Muscle of leg (tissue), 16 donors: ENCODE measurements around the gene ARSK. TPM values are rescaled to one million over a fixed set of nuclear protein-coding genes. Genes with fewer than 3 reads are reported as not detected.

ENCODE experiments used
- DNase-seq: peaks from one replicate; pipeline ENCODE4 v3.0.0; 2013
- H3K27ac ChIP-seq: one replicate; pipeline ENCODE4 v1.5.1; 2013; ENCODE audit warnings: mild to moderate bottlenecking, low read length, control low read depth
- H3K27me3 ChIP-seq: one replicate; pipeline ENCODE4 v1.6.1; 2013; ENCODE audit warnings: low read length; ENCODE audit not compliant: control insufficient read depth, insufficient read depth
- H3K36me3 ChIP-seq: one replicate; pipeline ENCODE4 v1.6.1; 2013; ENCODE audit warnings: low read length; ENCODE audit not compliant: control insufficient read depth, insufficient read depth
- H3K4me1 ChIP-seq: one replicate; pipeline ENCODE4 v1.6.1; 2013; ENCODE audit warnings: low read length; ENCODE audit not compliant: control insufficient read depth, insufficient read depth
- H3K4me3 ChIP-seq: one replicate; pipeline ENCODE4 v1.5.1; 2013; ENCODE audit warnings: low read length, control low read depth
- H3K9me3 ChIP-seq: replicated peaks from 2 replicates; pipeline ENCODE4 v1.6.1; 2013; ENCODE audit warnings: low read depth, low read length; ENCODE audit not compliant: control insufficient read depth
- whole genome bisulfite sequencing: methylation state at CpG from one replicate; pipeline ENCODE4 v1.1.5; 2013; ENCODE audit warnings: missing lambda C conversion rate; ENCODE audit not compliant: insufficient coverage; 5-methylcytosine and 5-hydroxymethylcytosine counted together
- long read RNA-seq, 11 donors: transcript quantifications; one replicate each; lab custom pipeline, GENCODE V29; 2026
- polyA plus RNA-seq, 8 donors: library from polyadenylated mRNA; unstranded; fragments of 120-200 nt; gene quantifications; one replicate each; pipeline versions ENCODE4 v1.2.1 to v1.2.3, GENCODE V29; 2013; ENCODE audit warnings: inconsistent platforms in 1 of 8, low replicate concordance in 1 of 8; ENCODE audit not compliant: insufficient read length in 8 of 8, insufficient read depth in 1 of 8
- total RNA-seq: library from RNA; stranded (reverse); fragments of 120-200 nt; gene quantifications from one replicate; pipeline ENCODE4 v1.2.4, GENCODE V29; 2013

ARSK gene
- total RNA-seq (7.9 TPM), polyA plus RNA-seq (10 to 100 TPM in 4 of 8 donors, 1 to 10 TPM in 4; 7.8 to 11.7 (median 9.6) TPM)
- long read RNA-seq, donor 1, partial matches to known transcripts = 0 of 2 reads
- long read RNA-seq, donor 1, other reads (novel, unspliced or antisense) = 0 of 2 reads
- long read RNA-seq, donor 2 = 0 reads
- long read RNA-seq, donor 3, partial matches to known transcripts = 7 of 9 reads
- long read RNA-seq, donor 3, other reads (novel, unspliced or antisense) = 0 of 9 reads
- long read RNA-seq, donor 4 = 0 reads
- long read RNA-seq, donor 5, transcript ARSK-201 (8 exons, 3,354 nt) = major isoform, 5 of 27 reads
- long read RNA-seq, donor 5, partial matches to known transcripts = 22 of 27 reads
- long read RNA-seq, donor 5, other reads (novel, unspliced or antisense) = 0 of 27 reads
- long read RNA-seq, donor 6, transcript ARSK-201 (8 exons, 3,354 nt) = major isoform, 6 of 6 reads
- long read RNA-seq, donor 6, partial matches to known transcripts = 0 of 6 reads
- long read RNA-seq, donor 6, other reads (novel, unspliced or antisense) = 0 of 6 reads
- long read RNA-seq, donor 7, partial matches to known transcripts = 6 of 7 reads
- long read RNA-seq, donor 7, other reads (novel, unspliced or antisense) = 0 of 7 reads
- long read RNA-seq, donor 8, partial matches to known transcripts = 8 of 9 reads
- long read RNA-seq, donor 8, other reads (novel, unspliced or antisense) = 0 of 9 reads
- long read RNA-seq, donor 9, partial matches to known transcripts = 0 of 1 reads
- long read RNA-seq, donor 9, other reads (novel, unspliced or antisense) = 0 of 1 reads
- long read RNA-seq, donor 10, partial matches to known transcripts = 0 of 2 reads
- long read RNA-seq, donor 10, other reads (novel, unspliced or antisense) = 0 of 2 reads
- long read RNA-seq, donor 11 = 0 reads

- H3K27me3 ChIP-seq = no peaks in the 10 kb centered on the region
- peak within 1 kb of the TSS; percentile 58 for H3K4me3 ChIP-seq
- H3K36me3 ChIP-seq = peaks cover 2% of the 10 kb centered on the region
- peak within 1 kb of the TSS; percentile 87 for H3K27ac ChIP-seq
- peaks cover 3% of the 10 kb centered on the region for H3K4me1 ChIP-seq
- under 1% methylated on average over 61 of the region's 63 CpGs for WGBS
- DNase-seq = peak; percentile 100
- H3K9me3 ChIP-seq = no peaks in the 10 kb centered on the region
Observed at GRCh38 chr5:95554647-95555548, at the start of gene ARSK, which contains the start of gene SKIC3. ARSK (plus strand) TSS chr5:95555101; CDS start chr5:95555279, 178 bp downstream. SKIC3 (minus strand) TSS chr5:95554977; CDS start chr5:95547150, 7,827 bp downstream.

- no peak for DNase-seq
- Histone ChIP-seq H3K27me3 (no peaks in the 10 kb centered on the region), H3K9me3 (no peaks in the 10 kb centered on the region), H3K36me3 (peaks cover 31% of the 10 kb centered on the region), H3K4me1 (no peaks in the 10 kb centered on the region), H3K27ac (no peak overlapping the region), H3K4me3 (no peak overlapping the region)
- WGBS = no CpG with 5 or more reads among the region's 1 CpG
Observed at GRCh38 chr5:95508550-95508949, 46.4 kb upstream of the ARSK start.

GRCh38 chr5:95511606-95512005, 43.3 kb upstream of the ARSK start:
- H3K27ac ChIP-seq = no peak overlapping the region
- H3K4me1 ChIP-seq = no peaks in the 10 kb centered on the region
- no CpG with 5 or more reads among the region's 1 CpG for WGBS
- no peak overlapping the region for H3K4me3 ChIP-seq
- H3K36me3 ChIP-seq = peaks cover 28% of the 10 kb centered on the region
- H3K27me3 ChIP-seq = no peaks in the 10 kb centered on the region
- H3K9me3 ChIP-seq = no peaks in the 10 kb centered on the region
- no peak for DNase-seq

- no peak overlapping the region for H3K27ac ChIP-seq
- H3K36me3 ChIP-seq = peaks cover 17% of the 10 kb centered on the region
- no CpG with 5 or more reads among the region's 2 CpGs for WGBS
- H3K4me3 ChIP-seq = no peak overlapping the region
- H3K9me3 ChIP-seq = no peaks in the 10 kb centered on the region
- H3K27me3 ChIP-seq = no peaks in the 10 kb centered on the region
- DNase-seq = no peak
- H3K4me1 ChIP-seq = no peaks in the 10 kb centered on the region
Observed at GRCh38 chr5:95518417-95518816, 36.5 kb upstream of the ARSK start.

- Histone ChIP-seq H3K9me3 (no peaks in the 10 kb centered on the region), H3K27ac (no peak overlapping the region), H3K36me3 (peaks cover 13% of the 10 kb centered on the region), H3K4me1 (no peaks in the 10 kb centered on the region), H3K27me3 (no peaks in the 10 kb centered on the region), H3K4me3 (no peak overlapping the region)
- no CpG with 5 or more reads among the region's 1 CpG for WGBS
- peak; percentile 28 for DNase-seq
Observed at GRCh38 chr5:95519151-95519550, 35.8 kb upstream of the ARSK start.

GRCh38 chr5:95519681-95520080, 35.2 kb upstream of the ARSK start:
- no peak overlapping the region for H3K27ac ChIP-seq
- peaks cover 14% of the 10 kb centered on the region for H3K36me3 ChIP-seq
- H3K4me3 ChIP-seq = no peak overlapping the region
- no peak for DNase-seq
- H3K27me3 ChIP-seq = no peaks in the 10 kb centered on the region
- H3K4me1 ChIP-seq = no peaks in the 10 kb centered on the region
- H3K9me3 ChIP-seq = no peaks in the 10 kb centered on the region
- WGBS = no CpG with 5 or more reads among the region's 1 CpG

GRCh38 chr5:95520206-95520605, 34.7 kb upstream of the ARSK start:
- H3K9me3 ChIP-seq = no peaks in the 10 kb centered on the region
- 83% methylated on average over 1 of the region's 1 CpG for WGBS
- H3K4me1 ChIP-seq = no peaks in the 10 kb centered on the region
- H3K27ac ChIP-seq = no peak overlapping the region
- DNase-seq = no peak
- H3K36me3 ChIP-seq = peaks cover 17% of the 10 kb centered on the region
- H3K27me3 ChIP-seq = no peaks in the 10 kb centered on the region
- no peak overlapping the region for H3K4me3 ChIP-seq

- WGBS = no CpG with 5 or more reads among the region's 2 CpGs
Observed at GRCh38 chr5:95524423-95524822, 30.5 kb upstream of the ARSK start.

GRCh38 chr5:95526871-95527270, 28.0 kb upstream of the ARSK start:
- Histone ChIP-seq H3K9me3 (no peaks in the 10 kb centered on the region), H3K27ac (no peak overlapping the region), H3K36me3 (peaks cover 21% of the 10 kb centered on the region), H3K27me3 (no peaks in the 10 kb centered on the region), H3K4me1 (no peaks in the 10 kb centered on the region), H3K4me3 (no peak overlapping the region)
- no CpG with 5 or more reads among the region's 2 CpGs for WGBS
- DNase-seq = no peak

More at GRCh38 chr5:95524423-95524822, 30.5 kb upstream of the ARSK start:
- Histone ChIP-seq H3K4me3 (no peak overlapping the region), H3K27ac (no peak overlapping the region), H3K9me3 (no peaks in the 10 kb centered on the region), H3K36me3 (peaks cover 22% of the 10 kb centered on the region), H3K27me3 (no peaks in the 10 kb centered on the region), H3K4me1 (no peaks in the 10 kb centered on the region)
- DNase-seq = no peak
